KBM-7 (cell line): ENCODE measurements around the gene IL1RAPL1.

Experiments
- DNase-seq: peaks from one replicate; pipeline ENCODE4 v3.0.0-alpha.2; 2015
- in situ Hi-C: fragments of 300-500 bp; cut with MboI; formaldehyde crosslinking; loops from 2 replicates; pipeline ENCODE4 v1.14.3; 2020; ENCODE audit warnings: low sequenced_read_pairs, low pct_unique_long_range_greater_than_20kb, mixed read lengths

IL1RAPL1 gene

DNA sequence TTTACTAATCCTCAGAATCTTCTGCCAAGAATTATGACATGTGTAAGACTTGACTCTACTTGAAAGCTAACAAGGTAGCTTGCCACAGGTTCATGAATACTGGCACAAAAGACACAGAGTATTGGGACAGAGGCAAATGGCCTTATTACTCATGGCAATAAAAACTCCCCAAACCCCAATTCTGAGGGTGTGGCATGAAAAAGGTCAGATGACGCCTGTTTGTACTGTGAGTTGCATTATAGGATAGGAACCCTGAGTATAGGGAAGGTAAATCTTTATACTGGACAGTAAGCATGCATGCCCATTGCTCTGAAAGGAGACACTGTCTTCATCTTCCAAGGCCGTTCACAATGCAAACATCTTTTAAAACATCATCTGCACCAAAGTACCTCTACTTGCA lies 600.0 kb downstream of the IL1RAPL1 start:
- in situ Hi-C loops: no loop called here
- DNase-seq: no peak

DNA sequence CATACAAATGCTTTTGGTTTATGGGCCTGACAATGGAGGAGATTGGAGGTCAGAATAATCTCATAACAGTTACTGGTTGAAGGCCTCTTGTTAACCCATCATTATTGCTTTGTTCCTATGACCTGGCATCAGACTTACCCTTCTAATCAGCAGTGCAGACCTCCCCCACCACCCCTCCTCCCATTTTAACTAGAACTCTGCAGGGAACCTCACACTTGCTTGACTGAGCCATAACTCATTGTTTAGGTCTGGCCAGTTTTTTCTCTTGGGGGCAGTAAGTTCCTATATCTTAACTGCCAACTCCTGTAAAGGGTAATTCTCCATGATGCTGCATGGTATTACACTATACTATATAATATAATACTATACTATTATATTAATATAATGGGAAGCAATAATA lies 609.3 kb downstream of the IL1RAPL1 start:
- in situ Hi-C loops: no loop called here
- DNase-seq: no peak

- in situ Hi-C loops: no loop called here
- no peak for DNase-seq
Observed at GRCh38 chrX:29215251-29215650, 628.0 kb downstream of the IL1RAPL1 start.

DNA sequence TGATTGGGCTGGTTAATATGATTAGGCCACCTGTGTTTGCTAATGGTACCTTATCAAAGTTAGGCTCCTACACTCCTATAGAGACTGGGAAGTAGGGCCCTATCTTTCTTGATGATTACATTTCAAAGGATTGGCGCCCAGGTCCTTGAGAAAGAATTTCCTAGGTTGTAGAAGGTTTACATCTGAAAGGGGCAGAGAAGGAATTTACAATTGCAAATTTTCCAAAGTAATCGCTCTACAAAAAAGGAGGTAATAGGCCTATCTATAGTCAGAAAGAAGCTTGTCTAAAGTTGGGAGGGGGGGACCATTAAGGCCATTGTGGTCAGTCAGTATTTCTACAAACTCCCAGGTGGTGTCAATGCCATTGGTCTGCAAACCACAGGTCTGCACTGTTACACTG lies 638.4 kb downstream of the IL1RAPL1 start:
- in situ Hi-C loops: no loop called here
- no peak for DNase-seq

DNA sequence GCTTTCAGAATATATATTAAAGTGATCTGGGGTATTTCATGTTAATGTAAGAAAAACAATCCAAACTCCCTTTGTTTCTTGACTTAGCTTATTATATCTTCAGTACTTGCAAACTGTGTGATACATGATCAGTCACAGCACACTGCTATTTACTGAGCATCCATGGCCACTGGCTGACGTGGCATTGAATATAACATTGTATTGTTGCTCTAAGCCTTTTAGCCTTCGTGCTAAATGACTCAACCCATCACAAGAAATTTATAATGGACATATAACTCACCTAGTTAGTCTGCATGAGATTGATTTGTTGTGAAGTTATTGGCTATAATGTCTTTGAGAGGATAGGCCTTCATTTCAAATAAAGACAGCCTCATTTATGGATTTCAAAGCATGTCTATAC lies 642.6 kb downstream of the IL1RAPL1 start:
- in situ Hi-C loops: no loop called here

GRCh38 chrX:29231800-29232199 lies 644.6 kb downstream of the IL1RAPL1 start:
- in situ Hi-C loops: no loop called here

More for the DNA sequence above, 642.6 kb downstream of the IL1RAPL1 start:
- no peak for DNase-seq

DNA sequence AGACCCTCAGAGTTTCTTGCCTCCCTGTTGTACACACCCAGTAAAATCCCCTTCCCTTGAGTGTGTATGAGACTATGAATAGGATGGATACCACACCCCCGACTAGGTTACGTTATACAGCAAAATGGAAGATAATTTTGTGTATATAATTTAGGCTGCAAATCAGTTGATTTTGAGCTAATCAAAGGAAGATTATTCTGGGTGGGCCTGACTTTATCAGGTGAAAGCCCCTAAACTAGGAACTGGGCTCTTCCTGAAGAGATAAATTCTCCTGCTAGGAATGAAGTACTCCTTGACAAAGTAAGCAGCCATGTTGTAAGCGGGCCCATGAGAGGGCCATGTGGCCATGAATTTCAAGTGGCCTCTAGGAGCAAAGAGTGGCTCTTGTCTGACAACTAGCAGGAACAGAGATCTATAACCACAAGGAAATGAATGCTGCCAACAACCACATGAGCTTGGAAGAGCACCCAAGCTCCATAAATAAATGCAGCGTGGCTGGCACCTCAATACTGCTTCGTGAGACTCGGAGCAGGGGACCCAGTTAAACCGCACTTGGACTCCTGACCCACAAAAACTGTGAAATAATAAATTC lies 646.4 kb downstream of the IL1RAPL1 start:
- DNase-seq: no peak
- in situ Hi-C loops: no loop called here

More at GRCh38 chrX:29231800-29232199, 644.6 kb downstream of the IL1RAPL1 start:
- peak; percentile 5 for DNase-seq

- DNase-seq: no peak
- in situ Hi-C loops: no loop called here
Observed at GRCh38 chrX:29237972-29238371, 650.7 kb downstream of the IL1RAPL1 start.

DNA sequence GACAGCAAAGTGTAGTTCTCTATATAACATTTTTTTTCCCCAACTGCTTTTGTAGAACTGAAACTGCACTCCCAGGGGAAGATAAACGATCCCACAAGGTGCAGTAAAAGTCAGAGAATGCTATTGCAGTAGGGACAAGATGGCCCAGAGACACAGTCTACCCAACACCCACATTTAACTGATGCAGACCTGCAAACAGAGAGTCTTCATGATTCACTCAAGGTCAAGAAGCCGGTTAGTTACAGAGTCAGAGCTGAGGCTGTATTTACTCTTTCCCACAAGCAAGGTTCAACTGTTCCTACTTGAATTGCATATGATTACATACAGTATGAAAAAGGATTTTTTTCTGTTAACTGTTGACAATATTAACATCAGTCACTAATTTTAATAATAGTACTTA lies 654.6 kb downstream of the IL1RAPL1 start:
- in situ Hi-C loops: no loop called here
- no peak for DNase-seq

DNA sequence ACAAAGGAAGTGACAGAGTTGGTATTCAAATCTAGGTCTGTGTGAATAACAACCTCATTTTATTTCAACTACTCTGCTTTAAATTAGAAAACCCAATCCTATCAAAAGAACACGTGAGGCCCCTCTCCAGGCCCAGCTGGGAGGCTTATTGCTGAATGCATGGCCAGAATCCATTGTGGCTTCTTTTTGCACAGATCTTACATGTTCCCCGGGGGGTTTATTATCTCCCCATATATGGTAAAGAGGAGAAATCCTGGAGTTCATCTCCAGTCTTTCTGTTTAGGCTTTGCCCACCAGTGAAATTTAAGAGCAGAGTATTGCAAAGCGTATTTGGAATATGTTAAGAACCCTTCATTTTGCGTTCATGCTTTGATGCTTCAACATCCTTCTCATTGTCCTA lies 655.6 kb downstream of the IL1RAPL1 start:
- DNase-seq: no peak
- in situ Hi-C loops: no loop called here

- in situ Hi-C loops: no loop called here
- no peak for DNase-seq
Observed at GRCh38 chrX:29243942-29244341, 656.7 kb downstream of the IL1RAPL1 start.

DNA sequence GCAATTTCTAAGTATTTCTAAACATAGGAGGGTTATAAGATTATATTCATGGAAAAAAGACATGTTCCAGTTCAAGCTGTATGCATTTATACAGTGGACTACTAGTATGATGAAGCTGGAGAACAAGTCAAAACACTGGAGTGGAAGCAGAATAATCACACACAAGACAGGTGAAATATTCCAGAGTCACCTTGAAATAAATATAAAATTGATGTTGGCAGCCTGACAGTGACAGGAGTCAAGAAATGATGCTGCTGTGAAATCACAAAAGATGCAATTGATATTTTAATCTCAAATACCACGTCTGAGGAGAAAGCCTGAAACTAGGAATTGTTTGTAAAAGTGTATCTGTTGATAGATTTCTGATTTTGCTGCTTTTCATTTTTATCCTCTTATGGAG lies 667.3 kb downstream of the IL1RAPL1 start:
- no peak for DNase-seq
- in situ Hi-C loops: no loop called here

- in situ Hi-C loops: no loop called here
Observed at GRCh38 chrX:29257521-29257920, 670.3 kb downstream of the IL1RAPL1 start.

DNA sequence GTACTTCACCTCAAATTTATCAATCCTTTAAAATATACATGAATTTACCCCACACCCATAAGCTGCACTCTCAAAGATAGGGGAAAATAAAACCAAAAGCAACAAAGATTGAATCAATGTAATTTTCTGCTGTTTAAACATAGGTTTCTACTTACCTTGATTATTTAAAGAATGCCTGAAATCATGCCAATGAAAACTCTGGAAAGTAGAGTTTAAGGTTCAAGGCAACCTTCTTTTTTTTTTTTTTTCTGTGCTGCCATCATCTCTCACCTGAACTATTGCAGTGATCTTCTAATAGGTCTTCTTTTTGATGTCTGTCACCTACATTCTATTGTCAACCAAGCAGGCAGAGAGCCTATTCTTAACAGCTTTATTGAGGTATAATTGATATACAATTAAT lies 682.1 kb downstream of the IL1RAPL1 start:
- no peak for DNase-seq
- in situ Hi-C loops: no loop called here

More at GRCh38 chrX:29257521-29257920, 670.3 kb downstream of the IL1RAPL1 start:
- DNase-seq: no peak

DNA sequence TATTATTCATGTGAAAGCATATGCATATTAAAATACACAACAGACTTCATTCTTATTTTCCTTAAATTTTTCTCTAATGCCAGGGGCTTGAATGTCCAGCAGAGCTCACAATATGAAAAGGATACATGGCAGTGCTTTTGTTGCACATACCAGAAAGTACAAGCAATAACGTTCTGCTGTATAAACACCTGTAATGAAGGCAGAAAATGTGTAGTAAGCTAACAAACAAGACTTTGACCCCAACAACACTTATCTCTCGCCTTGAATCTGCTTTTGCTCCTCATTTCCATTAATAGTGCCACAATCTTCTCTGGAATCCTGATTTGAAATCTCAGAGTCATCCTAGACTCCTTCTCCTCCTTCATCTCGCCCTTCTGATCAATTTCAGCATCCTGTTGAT lies 687.3 kb downstream of the IL1RAPL1 start:
- DNase-seq: no peak
- in situ Hi-C loops: no loop called here

DNA sequence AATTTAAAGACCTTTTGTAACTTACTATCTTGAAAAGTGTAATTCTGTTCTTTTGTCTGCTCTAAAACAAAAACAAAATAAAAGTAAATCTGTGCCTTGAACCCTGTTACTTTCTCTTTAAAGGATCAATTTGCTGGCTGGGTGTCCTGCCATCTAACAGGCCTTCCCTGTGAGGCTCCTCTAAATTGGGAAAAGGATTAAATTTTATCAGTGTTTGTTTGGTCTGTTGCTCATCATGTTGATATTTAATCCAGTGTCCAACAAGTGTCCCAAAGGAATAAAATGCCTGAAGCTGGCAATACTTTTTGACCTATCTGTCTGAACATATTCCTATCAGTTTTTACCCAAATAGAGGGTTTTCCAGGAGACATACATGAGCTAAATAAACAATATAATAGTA lies 688.7 kb downstream of the IL1RAPL1 start:
- in situ Hi-C loops: no loop called here
- no peak for DNase-seq

DNA sequence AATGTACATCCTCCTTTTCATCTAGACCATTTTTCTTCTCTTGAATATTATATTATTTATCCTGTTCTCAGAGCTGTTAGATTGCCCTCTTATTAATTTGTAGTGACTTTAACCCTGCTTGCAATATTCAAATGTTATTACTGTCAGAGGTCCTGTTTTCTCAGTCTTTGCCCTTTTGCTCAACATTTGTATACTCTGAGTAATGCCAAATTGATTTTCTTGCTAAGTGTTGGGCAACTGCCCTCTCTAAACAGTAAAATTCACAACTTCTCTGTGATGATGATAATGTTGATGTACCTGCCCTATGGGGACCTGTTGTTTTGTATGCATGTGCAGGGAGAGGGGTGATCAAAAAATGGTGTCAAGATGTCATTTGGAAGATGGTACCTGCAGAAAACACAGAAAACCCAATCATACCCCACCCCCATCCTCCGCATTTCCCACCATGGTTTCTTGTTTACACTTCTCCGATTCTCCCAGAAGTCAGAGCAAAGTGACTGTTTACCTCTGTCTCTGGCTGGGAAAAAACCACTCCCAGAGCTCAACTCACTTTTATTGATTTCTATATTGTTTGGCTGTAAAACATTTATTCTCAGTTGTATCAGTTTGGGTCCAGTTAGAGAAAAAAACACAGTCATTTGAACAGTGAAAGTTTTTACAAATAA lies 694.0 kb downstream of the IL1RAPL1 start:
- DNase-seq: no peak
- in situ Hi-C loops: no loop called here

DNA sequence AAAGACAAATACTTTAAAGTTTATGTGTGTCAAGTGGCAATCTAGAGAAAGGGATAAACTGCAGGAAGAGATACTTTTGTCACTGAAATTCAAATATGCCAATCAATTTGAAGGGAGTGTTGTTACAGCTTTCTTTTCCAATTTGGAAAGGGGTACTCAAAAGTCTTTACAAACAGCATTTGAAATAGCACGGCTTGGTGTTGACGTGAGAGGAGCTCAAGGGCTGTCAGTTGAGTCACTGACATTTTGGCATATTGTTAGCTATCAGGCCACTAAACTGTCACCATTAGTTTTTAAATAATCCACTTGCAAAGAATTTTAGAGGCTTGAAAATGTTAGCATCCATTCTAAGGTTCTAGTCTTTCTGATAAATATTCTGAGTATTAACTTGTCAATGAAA lies 698.4 kb downstream of the IL1RAPL1 start:
- in situ Hi-C loops: no loop called here
- DNase-seq: no peak

GRCh38 chrX:29295987-29296680 lies 708.9 kb downstream of the IL1RAPL1 start:
- no peak for DNase-seq
- in situ Hi-C loops: no loop called here

GRCh38 chrX:29297171-29297800 lies 710.0 kb downstream of the IL1RAPL1 start:
- in situ Hi-C loops: no loop called here

More at GRCh38 chrX:29297171-29297800, 710.0 kb downstream of the IL1RAPL1 start:
- DNase-seq: no peak
